Adipocyte (in vitro differentiated cells): Measurements from ENCODE around the gene AATK.

Source experiments
- DNase-seq: peaks from one replicate; pipeline ENCODE4 v3.0.0-alpha.2; 2015; ENCODE audit warnings: low read depth
- H3K27me3 ChIP-seq: replicated peaks from 2 replicates; pipeline ENCODE4 v1.7.0; 2013; ENCODE audit warnings: mild to moderate bottlenecking, low read length, moderate library complexity; ENCODE audit not compliant: control insufficient read depth, insufficient read depth
- H3K36me3 ChIP-seq: 2 replicates; pipeline ENCODE4 v1.7.0; 2013; ENCODE audit warnings: low read length, mild to moderate bottlenecking, moderate library complexity; ENCODE audit not compliant: control insufficient read depth, insufficient read depth, severe bottlenecking
- H3K4me1 ChIP-seq: 2 replicates; pipeline ENCODE4 v1.7.0; 2013; ENCODE audit warnings: mild to moderate bottlenecking, low read length, moderate library complexity; ENCODE audit not compliant: control insufficient read depth, insufficient read depth
- H3K4me3 ChIP-seq: 2 replicates; pipeline ENCODE4 v1.7.0; 2013; ENCODE audit warnings: mild to moderate bottlenecking, low read length, moderate library complexity
- H3K9ac ChIP-seq: 2 replicates; pipeline ENCODE4 v1.7.0; 2013; ENCODE audit warnings: mild to moderate bottlenecking, low read length, moderate library complexity
- H3K9me3 ChIP-seq: 2 replicates; pipeline ENCODE4 v1.7.0; 2013; ENCODE audit warnings: mild to moderate bottlenecking, low read length, moderate library complexity; ENCODE audit not compliant: control insufficient read depth

AATK gene

GRCh38 chr17:81067391-81067811 is 98.6 kb downstream of the AATK start:
- H3K9ac ChIP-seq = no peak overlapping the region
- H3K36me3 ChIP-seq = no peaks in the 10 kb centered on the region
- H3K27me3 ChIP-seq = no peaks in the 10 kb centered on the region
- H3K4me1 ChIP-seq = peaks cover 20% of the 10 kb centered on the region
- no peaks in the 10 kb centered on the region for H3K9me3 ChIP-seq
- no peak overlapping the region for H3K4me3 ChIP-seq
- DNase-seq = no peak
